ENCODE data around the gene LAMTOR4. TPM values are rescaled to one million over a fixed set of nuclear protein-coding genes. Genes with fewer than 3 reads are reported as not detected.
A peak's percentile ranks its signal among the peaks of the same experiment; 100 is the strongest.

LAMTOR4 gene
- total and polyA plus RNA-seq, 2 of the 13 experiments (the other 11 are each of a cell fraction or from before 2014, with no cell fraction given), result 115 to 118 TPM

GRCh38 chr7:100122067-100122466, 26.7 kb upstream of the LAMTOR4 start (continued):
- TF ChIP-seq USF2 (IDR thresholded peaks at IDR 0.05; ENCODE audit: low read depth, low read length) (peak; percentile 26; the same call in 1 of the 2 replicates), USF2 (CRISPR knock-in tag; IDR thresholded peaks at IDR 0.05; ENCODE audit: borderline replicate concordance) (peak; percentile 33; the same call in 1 of the 2 replicates), TFDP1 (CRISPR knock-in tag; IDR thresholded peaks at IDR 0.05; ENCODE audit: borderline replicate concordance) (peak; percentile 78; the same call in 1 of the 2 replicates), ARID5B (CRISPR knock-in tag; IDR thresholded peaks at IDR 0.05) (peak; percentile 54; the same call in 1 of the 2 replicates), REST (IDR thresholded peaks at IDR 0.05; ENCODE audit: borderline replicate concordance in 1 of 2, low read depth in 1 of 2, low read length in 2 of 2) (no peak), ZBTB34 (CRISPR knock-in tag; IDR thresholded peaks at IDR 0.05) (no peak; the same call in 1 of the 2 replicates), NCOA2 (CRISPR knock-in tag; IDR thresholded peaks at IDR 0.05) (peak; percentile 33; the same call in 1 of the 2 replicates), RFXAP (CRISPR knock-in tag; IDR thresholded peaks at IDR 0.05; ENCODE audit: borderline replicate concordance) (peak; percentile 61; the same call in 1 of the 2 replicates), PAXIP1 (CRISPR knock-in tag; conservative IDR thresholded peaks at IDR 0.05) (peak; percentile 76), SNAI1 (CRISPR knock-in tag; IDR thresholded peaks at IDR 0.05; ENCODE audit: borderline replicate concordance) (no peak), ZNF740 (CRISPR knock-in tag; IDR thresholded peaks at IDR 0.05) (no peak)
